K562 (cell line): ENCODE measurements around the gene KRTAP20-1. TPM values are rescaled to one million over a fixed set of nuclear protein-coding genes. Genes with fewer than 3 reads are reported as not detected.

Source experiments
- ATAC-seq: fragments of 200-7000 bp; cut with Tn5 transposase; 3 replicates; pipeline ENCODE4 v1.9.1; 2020; ENCODE audit warnings: moderate library complexity
- BruUV-seq: library from RNA; stranded (reverse); fragments of 400-500 nt; replicated peaks from 2 replicates; lab custom pipeline; 2021; lab: Mats Ljungman, UMichigan
- CTCF ChIA-PET: fragments of 300-600 bp; formaldehyde crosslinking; extraction: SDS; loops from one replicate; lab custom pipeline; 2021; ENCODE audit warnings: low intra/inter-chr PET ratio; lab: Yijun Ruan, JAX
- POLR2A ChIA-PET: fragments of 300-600, 350-650 bp; sonication (Branson Sonifier 250); formaldehyde crosslinking; extraction: SDS; loops from one replicate; lab custom pipeline; 2021; ENCODE audit warnings: antibody characterized with exemption, inconsistent platforms; lab: Yijun Ruan, JAX
- DNase-seq, 4 experiments: peaks; one replicate each; pipeline versions ENCODE4 v3.0.0 to v3.0.0-alpha.2; 2011 to 2018; ENCODE audit warnings: low spot score in 3 of 4, mixed read lengths in 3 of 4; ENCODE audit errors: extremely low read depth in 1 of 4
- FAIRE-seq: peaks from 2 replicates; lab custom pipeline; 2011; peaks lifted over from hg19 to GRCh38; lab: Jason Lieb, UNC
- H2AFZ ChIP-seq: 2 replicates; pipeline ENCODE4 v1.6.0; 2011; ENCODE audit warnings: low read depth, low read length, control low read depth, inconsistent platforms
- H3K27ac ChIP-seq: fragments of 200-600 bp; 3 replicates; pipeline ENCODE4 v1.8.0; 2011; ENCODE audit warnings: low read depth, mild to moderate bottlenecking, control low read depth, inconsistent platforms, low read length, moderate library complexity, mixed read lengths; ENCODE audit errors: extremely low read depth
- H3K27me3 ChIP-seq, 2 experiments: fragments of 300-600 bp in 1 of 2; 2 replicates in 1 of 2; 3 replicates in 1 of 2; pipeline versions ENCODE4 v1.6.0 to v1.8.0; 2011; ENCODE audit warnings: inconsistent platforms in 2 of 2, low read length in 2 of 2, mild to moderate bottlenecking in 1 of 2, mixed read lengths in 1 of 2, moderate library complexity in 1 of 2; ENCODE audit not compliant: control insufficient read depth in 2 of 2, insufficient read depth in 2 of 2
- H3K36me3 ChIP-seq: fragments of 300-600 bp; 3 replicates; pipeline ENCODE4 v1.8.0; 2011; ENCODE audit warnings: mild to moderate bottlenecking, low read length, inconsistent platforms; ENCODE audit not compliant: control insufficient read depth, insufficient read depth
- H3K4me1 ChIP-seq, 2 experiments: fragments of 200-600 bp in 1 of 2; replicated peaks in 1 of 2; 2 replicates in 1 of 2; 3 replicates in 1 of 2; pipeline versions ENCODE4 v1.5.1 to v1.8.0; 2011; ENCODE audit warnings: inconsistent platforms in 2 of 2, low read length in 2 of 2, mild to moderate bottlenecking in 1 of 2, mixed read lengths in 1 of 2, moderate library complexity in 1 of 2; ENCODE audit not compliant: control insufficient read depth in 2 of 2, insufficient read depth in 2 of 2
- H3K4me2 ChIP-seq: 2 replicates; pipeline ENCODE4 v1.6.1; 2011; ENCODE audit warnings: low read length, control low read depth, inconsistent platforms, mixed read lengths; ENCODE audit not compliant: insufficient read depth
- H3K4me3 ChIP-seq: fragments of 200-600 bp; sonication (generic), shearing (Covaris generic); 2 replicates; pipeline ENCODE4 v1.5.1; 2016; ENCODE audit warnings: control low read depth, inconsistent platforms
- H3K79me2 ChIP-seq: fragments of 200-600 bp; 3 replicates; pipeline ENCODE4 v1.8.0; 2011; ENCODE audit warnings: low read length, inconsistent platforms; ENCODE audit not compliant: control insufficient read depth, insufficient read depth
- H3K9ac ChIP-seq, 2 experiments: 2 replicates each; pipeline versions ENCODE4 v1.6.0 to v1.6.1; 2011; ENCODE audit warnings: low read depth in 2 of 2, low read length in 2 of 2, control low read depth in 1 of 2, inconsistent platforms in 1 of 2, mild to moderate bottlenecking in 1 of 2, mixed read lengths in 1 of 2; ENCODE audit not compliant: insufficient read depth in 1 of 2
- H3K9me1 ChIP-seq: one replicate; pipeline ENCODE4 v1.6.0; 2011; ENCODE audit warnings: inconsistent platforms, mild to moderate bottlenecking, low read length, moderate library complexity; ENCODE audit not compliant: control insufficient read depth, insufficient read depth
- H3K9me3 ChIP-seq: replicated peaks from 2 replicates; pipeline ENCODE4 v1.5.1; 2011; ENCODE audit warnings: low read depth, low read length, inconsistent platforms; ENCODE audit not compliant: control insufficient read depth, insufficient read depth
- H4K20me1 ChIP-seq: replicated peaks from 2 replicates; pipeline ENCODE4 v1.6.1; 2011; ENCODE audit warnings: low read length, inconsistent platforms, mixed read lengths; ENCODE audit not compliant: control insufficient read depth, insufficient read depth
- COPS2 ChIP-seq: fragments of 450-650 bp; conservative IDR thresholded peaks from 2 replicates; pipeline ENCODE4 v1.6.1; 2016; ENCODE audit warnings: mild to moderate bottlenecking, moderate library complexity
- DIDO1 ChIP-seq: fragments of 450-650 bp; IDR thresholded peaks from 2 replicates; pipeline ENCODE4 v1.6.1; 2016; ENCODE audit warnings: low read depth, missing biosample characterization, missing genetic modification characterization
- FOXA1 ChIP-seq: fragments of 450-650 bp; IDR thresholded peaks from 2 replicates; pipeline ENCODE4 v1.6.1; 2016; ENCODE audit warnings: mild to moderate bottlenecking, borderline replicate concordance
- GABPB1 ChIP-seq: sonication (generic); formaldehyde crosslinking; IDR thresholded peaks from 2 replicates; pipeline ENCODE4 v1.8.0; 2022; ENCODE audit warnings: mild to moderate bottlenecking, missing genetic modification reagents
- NCOA2 ChIP-seq, 2 experiments: fragments of 450-650 bp; IDR thresholded peaks; 2 replicates each; pipeline ENCODE4 v1.6.1; 2018; ENCODE audit warnings: mild to moderate bottlenecking in 2 of 2, moderate library complexity in 1 of 2; ENCODE audit not compliant: partially characterized antibody in 2 of 2
- NR4A1 ChIP-seq, 2 experiments: fragments of 250-450 bp in 1 of 2; fragments of 450-650 bp in 1 of 2; sonication (Bioruptor Pico) in 1 of 2; IDR thresholded peaks; 2 replicates each; pipeline versions ENCODE4 v1.4.0 to v1.6.1; 2016 to 2020; ENCODE audit warnings: mild to moderate bottlenecking in 2 of 2, missing compliant biosample characterization in 1 of 2, missing genetic modification characterization in 1 of 2, moderate library complexity in 1 of 2
- PTRF ChIP-seq: fragments of 450-650 bp; IDR thresholded peaks from 2 replicates; pipeline ENCODE4 v1.6.1; 2016; ENCODE audit warnings: mild to moderate bottlenecking, missing genetic modification characterization, missing compliant biosample characterization
- SOX6 ChIP-seq: fragments of 450-650 bp; IDR thresholded peaks from 2 replicates; pipeline ENCODE4 v1.6.1; 2014; ENCODE audit warnings: mild to moderate bottlenecking
- TCF7 ChIP-seq: sonication (generic); IDR thresholded peaks from 2 replicates; pipeline ENCODE4 v1.6.1; 2016; ENCODE audit warnings: antibody characterized with exemption, borderline replicate concordance
- ZKSCAN1 ChIP-seq: fragments of 150-350 bp; IDR thresholded peaks from 2 replicates; pipeline ENCODE4 v1.6.1; 2016; ENCODE audit warnings: low read depth, low read length
- ZNF347 ChIP-seq: fragments of 450-650 bp; formaldehyde crosslinking; IDR thresholded peaks from 2 replicates; pipeline ENCODE4 v1.4.0; 2020; ENCODE audit warnings: low read depth, mild to moderate bottlenecking, moderate library complexity
- ZNF589 ChIP-seq: fragments of 200-800 bp; sonication (Bioruptor generic); IDR thresholded peaks from 2 replicates; pipeline ENCODE4 v1.6.1; 2016; ENCODE audit warnings: low read depth, missing genetic modification characterization, missing compliant biosample characterization
- ZNF79 ChIP-seq: fragments of 250-450 bp; sonication (Bioruptor Pico); IDR thresholded peaks from 2 replicates; pipeline ENCODE4 v1.4.0; 2020; ENCODE audit warnings: low read depth, mild to moderate bottlenecking, moderate library complexity
- WGBS: fragments of 100-300 bp; shearing (Covaris generic); methylation state at CpG from one replicate; pipeline ENCODE4 v1.1.6; 2016; ENCODE audit warnings: low coverage, mixed read lengths; ENCODE audit not compliant: insufficient coverage; ENCODE audit errors: missing lambda C conversion rate; 5-methylcytosine and 5-hydroxymethylcytosine counted together
- in situ Hi-C: fragments of 300-500 bp; cut with MboI; formaldehyde crosslinking; loops from 4 replicates; pipeline ENCODE4 v1.15.0; 2018; ENCODE audit warnings: inconsistent platforms, mixed read lengths
- intact Hi-C: fragments of 100-400 bp; cut with micrococcal nuclease; formaldehyde crosslinking; loops from 2 replicates; pipeline ENCODE4 v1.14.2; 2022
- polyA plus RNA-seq, 8 experiments: library from polyadenylated mRNA; depleted of rRNA in 4 of 8; stranded (reverse) in 5 of 8; unstranded in 3 of 8; fragments of >200 nt; fragmentation: Nextera tagmentation in 2 of 8; fragmentation: Illumina TruSeq in 1 of 8; extraction: Ambion mirVana in 2 of 8; extraction: Trizol in 1 of 8; gene quantifications; 2 replicates each; pipeline versions ENCODE4 v1.2.1 to v1.2.3, GENCODE V29; 2011 to 2014; ENCODE audit warnings: inconsistent platforms in 1 of 8, missing spikeins in 1 of 8
- total RNA-seq, 7 experiments: library from RNA; depleted of rRNA in 6 of 7; stranded (reverse); fragments of >200 nt in 6 of 7; fragmentation: Illumina TruSeq in 2 of 7; extraction: Trizol in 2 of 7; gene quantifications; 2 replicates each; pipeline versions ENCODE4 v1.2.1 to v1.2.3, GENCODE V29; 2011 to 2021; ENCODE audit warnings: low replicate concordance in 1 of 7

Gene KRTAP20-1
- total and polyA plus RNA-seq, 9 of the 15 experiments (the other 6 are each of a cell fraction or from before 2014, with no cell fraction given), result not detected

- POLR2A ChIA-PET, result no interaction called here
- H2AFZ ChIP-seq, result no peak overlapping the region
- no peaks in the 10 kb centered on the region for H4K20me1 ChIP-seq
- 3% methylated on average over 3 of the region's 3 CpGs for WGBS
- ATAC-seq (no peak), DNase-seq (no peak), FAIRE-seq (no peak)
- no peaks in the 10 kb centered on the region for H3K4me1 ChIP-seq
- CTCF ChIA-PET, result no interaction called here
- H3K27me3 ChIP-seq, result no peaks in the 10 kb centered on the region
- H3K9ac ChIP-seq, result no peak overlapping the region
- H3K36me3 ChIP-seq, result no peaks in the 10 kb centered on the region
- TF ChIP-seq FOXA1 (no peak), ZKSCAN1 (no peak), COPS2 (no peak), GABPB1 (CRISPR knock-in tag) (no peak), ZNF79 (CRISPR knock-in tag) (no peak), TCF7 (no peak), ZNF347 (CRISPR knock-in tag) (no peak), DIDO1 (no peak), SOX6 (no peak), NCOA2 (IDR thresholded peaks at IDR 0.05; ENCODE audit: partially characterized antibody in 2 of 2) (no peak), PTRF (tag) (no peak), NR4A1 (CRISPR knock-in tag; IDR thresholded peaks at IDR 0.05) (no peak), NR4A1 (tag; IDR thresholded peaks at IDR 0.05) (no peak), ZNF589 (CRISPR knock-in tag) (no peak)
- no TSS peak for BruUV-seq
- no peak overlapping the region for H3K4me3 ChIP-seq
- in situ Hi-C loops (no loop called here), intact Hi-C loops (no loop called here)
- H3K27ac ChIP-seq, result no peak overlapping the region
- no peaks in the 10 kb centered on the region for H3K79me2 ChIP-seq
- H3K4me2 ChIP-seq, result no peak overlapping the region
- H3K9me3 ChIP-seq, result peaks cover 1% of the 10 kb centered on the region
- no peaks in the 10 kb centered on the region for H3K9me1 ChIP-seq
Measured at GRCh38 chr21:30580132-30580531, 36.1 kb upstream of the KRTAP20-1 start.
